Measurements from ENCODE around the gene GNAI1.

GRCh38 chr7:80253653-80254052 lies 119.0 kb downstream of the GNAI1 start:
- TF ChIP-seq, protein P1, sequence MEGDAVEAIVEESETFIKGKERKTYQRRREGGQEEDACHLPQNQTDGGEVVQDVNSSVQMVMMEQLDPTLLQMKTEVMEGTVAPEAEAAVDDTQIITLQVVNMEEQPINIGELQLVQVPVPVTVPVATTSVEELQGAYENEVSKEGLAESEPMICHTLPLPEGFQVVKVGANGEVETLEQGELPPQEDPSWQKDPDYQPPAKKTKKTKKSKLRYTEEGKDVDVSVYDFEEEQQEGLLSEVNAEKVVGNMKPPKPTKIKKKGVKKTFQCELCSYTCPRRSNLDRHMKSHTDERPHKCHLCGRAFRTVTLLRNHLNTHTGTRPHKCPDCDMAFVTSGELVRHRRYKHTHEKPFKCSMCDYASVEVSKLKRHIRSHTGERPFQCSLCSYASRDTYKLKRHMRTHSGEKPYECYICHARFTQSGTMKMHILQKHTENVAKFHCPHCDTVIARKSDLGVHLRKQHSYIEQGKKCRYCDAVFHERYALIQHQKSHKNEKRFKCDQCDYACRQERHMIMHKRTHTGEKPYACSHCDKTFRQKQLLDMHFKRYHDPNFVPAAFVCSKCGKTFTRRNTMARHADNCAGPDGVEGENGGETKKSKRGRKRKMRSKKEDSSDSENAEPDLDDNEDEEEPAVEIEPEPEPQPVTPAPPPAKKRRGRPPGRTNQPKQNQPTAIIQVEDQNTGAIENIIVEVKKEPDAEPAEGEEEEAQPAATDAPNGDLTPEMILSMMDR (conservative IDR thresholded peaks at IDR 0.05): no peak
- no peak for TF ChIP-seq ZFX (IDR thresholded peaks at IDR 0.05)
